NCI-H460 (cell line): ENCODE results near the gene PPP2R3B. TPM values are rescaled to one million over a fixed set of nuclear protein-coding genes. Genes with fewer than 3 reads are reported as not detected.

Experiments
- DNase-seq: peaks from one replicate; pipeline ENCODE4 v3.0.0-alpha.2; 2016; ENCODE audit warnings: low read depth; ENCODE audit errors: extremely low read depth
- total RNA-seq: library from RNA; depleted of rRNA; stranded (reverse); fragments of >200 nt; shearing (Covaris generic); gene quantifications from 2 replicates; pipeline ENCODE4 v1.2.3, GENCODE V29; 2014

The PPP2R3B gene
- total RNA-seq, 1 experiment from 2014 or later, result 38.1 TPM

DNA sequence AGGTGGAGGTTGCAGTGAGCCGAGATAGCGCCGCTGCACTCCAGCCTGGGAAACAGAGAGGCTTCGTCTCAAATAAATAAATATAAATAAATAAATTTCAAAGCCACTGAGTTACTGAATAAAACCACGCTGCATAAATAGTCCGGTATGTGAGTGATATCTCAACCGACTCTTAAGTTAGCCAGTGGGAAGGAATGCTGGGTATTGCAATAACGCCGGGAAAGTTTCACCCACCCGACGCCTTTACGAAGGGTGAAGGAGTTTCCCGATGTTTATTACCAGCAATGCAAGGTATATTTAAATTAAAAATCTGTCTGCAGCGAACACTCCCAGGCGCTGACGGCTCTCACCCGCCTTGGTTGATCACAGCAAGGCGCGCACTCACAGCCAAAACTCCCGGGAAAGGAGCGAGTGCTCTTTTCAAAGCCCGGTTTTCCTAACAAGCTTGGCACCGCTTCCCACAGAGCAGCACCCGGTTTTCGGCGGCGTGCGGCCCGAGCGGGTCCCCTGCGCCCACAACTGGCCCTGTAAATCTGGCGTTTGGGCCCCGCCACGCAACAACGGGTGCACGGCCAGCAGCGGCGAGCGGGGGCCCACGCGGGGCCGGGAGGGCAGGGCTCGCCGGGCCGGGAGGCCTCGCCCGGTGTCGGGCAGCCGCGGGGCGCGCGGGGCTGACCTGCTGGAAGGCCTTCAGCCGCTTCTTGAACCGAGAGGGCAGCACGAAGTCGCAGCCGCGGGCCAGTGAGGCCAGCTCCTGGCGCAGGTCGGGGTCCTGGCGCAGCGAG is 13.7 kb downstream of the PPP2R3B start:
- no peak for DNase-seq

DNA sequence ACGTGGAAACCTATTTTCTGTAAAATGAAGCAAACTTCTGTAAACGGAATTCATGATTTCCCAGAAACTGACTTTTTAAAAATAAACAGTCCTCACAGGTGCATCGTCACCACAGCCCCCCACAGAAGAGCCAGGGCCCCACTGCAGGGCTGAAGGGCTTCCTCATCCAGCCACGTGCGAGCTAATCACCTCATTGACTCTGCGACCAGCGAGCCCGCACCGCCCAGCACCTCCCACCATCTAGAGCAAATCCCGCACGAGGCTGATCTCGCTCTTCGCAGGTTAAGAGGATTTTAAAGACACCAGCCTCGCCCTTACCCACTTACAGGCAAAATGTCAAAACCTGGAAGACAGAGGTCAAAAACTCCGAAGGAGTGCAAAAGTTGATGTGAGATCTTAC is 14.8 kb downstream of the PPP2R3B start:
- no peak for DNase-seq

DNA sequence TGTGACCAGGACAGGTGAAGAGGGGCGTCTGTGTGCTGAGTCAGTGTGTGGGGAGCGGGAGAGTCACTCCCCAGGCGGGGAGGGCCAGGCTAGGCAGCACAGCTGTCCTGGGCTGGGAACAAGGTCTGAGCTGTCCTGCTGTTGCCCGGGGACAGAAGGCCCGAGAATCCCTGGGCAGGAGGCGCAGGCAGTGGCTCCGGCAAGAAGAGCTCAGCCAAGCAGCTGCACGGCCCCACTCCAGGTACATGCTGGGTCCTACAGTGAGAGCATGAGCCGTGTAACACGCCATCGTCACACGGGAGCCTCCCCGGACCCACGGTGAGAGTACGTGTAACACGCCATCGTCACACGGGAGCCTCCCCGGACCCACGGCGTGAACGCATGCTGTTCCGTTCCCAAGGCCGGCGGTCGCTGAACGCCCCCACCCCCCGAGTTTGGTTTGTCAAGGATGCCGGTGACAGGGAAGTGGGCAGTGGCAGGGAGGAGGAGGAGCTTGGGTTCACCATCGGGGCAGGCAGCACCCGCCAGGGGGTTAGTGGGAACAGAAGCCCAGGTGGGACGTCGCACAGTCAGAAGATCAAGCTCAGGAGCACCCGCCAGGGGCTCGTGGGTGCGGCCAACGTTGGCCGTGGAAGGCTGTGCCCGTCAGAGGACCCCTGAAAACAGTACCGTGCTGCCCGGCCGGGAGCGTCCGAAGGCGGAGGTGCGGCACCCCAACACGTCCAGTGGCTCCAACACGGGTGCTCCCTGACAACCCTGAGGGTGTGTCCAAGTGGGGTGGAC is 15.6 kb downstream of the PPP2R3B start:
- DNase-seq, result no peak

DNA sequence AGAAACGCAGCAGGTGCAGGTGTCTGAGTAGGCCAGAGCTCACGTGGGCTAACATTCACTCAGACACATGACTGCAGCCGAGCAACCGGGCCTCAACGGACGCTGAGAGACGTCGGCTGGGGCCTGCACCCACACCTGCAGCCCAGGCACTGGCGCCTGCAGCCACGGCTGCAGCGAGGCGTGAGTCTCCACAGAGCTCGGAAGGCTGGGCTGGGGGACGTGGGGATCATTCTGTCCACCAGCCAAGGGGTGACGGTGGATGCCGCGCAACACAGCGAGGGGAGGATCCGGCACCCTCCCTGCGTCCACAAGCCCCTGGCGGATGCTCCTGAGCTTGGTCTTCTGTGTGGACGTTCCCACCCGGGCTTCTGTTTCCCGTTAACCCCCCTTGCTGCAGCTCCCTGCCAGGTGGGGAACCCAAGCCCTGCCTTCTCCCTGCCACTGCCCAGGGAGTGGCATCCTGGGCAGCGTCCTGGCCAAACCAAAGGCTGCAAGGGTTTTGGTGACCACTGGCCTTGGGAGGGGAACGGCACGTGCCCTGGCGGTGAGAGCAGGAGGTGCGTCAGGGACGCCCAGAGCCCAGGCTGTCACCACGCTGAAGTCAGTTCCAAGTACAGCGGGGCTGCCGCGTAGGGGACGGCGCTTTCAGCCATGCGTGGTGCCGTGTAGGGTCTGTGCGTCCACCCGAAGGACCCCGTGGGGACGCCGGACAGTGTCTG is 16.3 kb downstream of the PPP2R3B start:
- DNase-seq, result no peak

DNA sequence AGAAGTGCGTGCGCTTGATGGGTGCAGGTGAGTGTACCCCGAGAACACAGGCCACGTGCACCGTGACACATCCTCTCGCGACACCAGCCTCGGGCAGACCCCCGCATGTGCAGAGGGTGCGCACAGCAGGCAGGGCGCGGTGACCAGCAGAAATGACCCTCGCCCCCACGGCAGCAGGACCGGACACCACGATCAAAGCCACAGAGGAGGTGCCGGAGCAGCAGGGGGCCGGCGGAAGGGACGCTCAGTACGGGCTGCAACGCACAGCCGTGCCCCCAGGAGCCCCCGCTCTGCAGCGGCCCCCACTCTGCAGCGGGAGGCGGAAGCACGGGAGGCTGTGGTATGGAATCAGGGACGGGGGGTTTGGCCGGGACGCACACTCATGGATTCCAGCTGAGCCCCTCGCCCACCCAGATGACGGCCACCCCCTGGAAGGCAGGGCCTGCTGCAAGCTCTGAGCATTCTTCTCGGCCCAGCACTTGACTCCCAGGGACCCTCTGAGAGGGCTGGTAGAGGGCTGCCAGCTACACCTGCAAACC is 17.1 kb downstream of the PPP2R3B start:
- no peak for DNase-seq

DNA sequence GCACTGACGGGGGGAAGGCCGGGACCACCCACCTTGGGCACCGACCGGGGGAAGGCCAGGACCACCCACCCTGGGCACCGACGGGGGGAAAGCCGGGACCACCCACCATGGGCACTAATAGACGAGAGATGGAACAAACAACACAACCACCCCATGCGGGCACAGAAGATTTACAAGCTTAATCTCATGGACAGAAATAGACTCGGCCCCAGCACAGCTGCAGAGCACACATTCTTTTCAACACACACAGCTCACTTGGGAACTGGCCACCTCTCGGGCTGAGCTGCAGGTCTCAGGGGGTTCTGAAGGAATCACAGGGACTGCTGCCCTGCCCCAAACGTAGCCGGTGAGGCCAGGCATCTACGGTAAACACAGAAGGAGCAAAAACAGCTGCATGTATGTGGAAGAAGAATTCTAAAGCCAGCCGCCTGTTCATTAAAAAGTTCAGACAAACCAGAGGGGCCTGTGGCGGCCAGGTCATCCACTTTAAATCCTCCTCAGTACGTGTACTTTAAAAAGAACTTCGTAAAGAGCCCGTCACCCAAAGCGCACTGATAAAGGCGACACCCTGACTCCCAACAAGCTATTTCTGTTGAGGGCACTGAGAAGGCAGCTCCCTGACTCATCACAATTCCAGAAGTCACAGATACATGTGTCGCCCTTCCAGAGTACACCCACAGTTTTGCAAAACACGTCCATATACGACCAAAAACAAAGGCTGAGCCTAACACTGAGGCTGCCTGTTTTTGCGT is 17.7 kb downstream of the PPP2R3B start:
- no peak for DNase-seq

DNA sequence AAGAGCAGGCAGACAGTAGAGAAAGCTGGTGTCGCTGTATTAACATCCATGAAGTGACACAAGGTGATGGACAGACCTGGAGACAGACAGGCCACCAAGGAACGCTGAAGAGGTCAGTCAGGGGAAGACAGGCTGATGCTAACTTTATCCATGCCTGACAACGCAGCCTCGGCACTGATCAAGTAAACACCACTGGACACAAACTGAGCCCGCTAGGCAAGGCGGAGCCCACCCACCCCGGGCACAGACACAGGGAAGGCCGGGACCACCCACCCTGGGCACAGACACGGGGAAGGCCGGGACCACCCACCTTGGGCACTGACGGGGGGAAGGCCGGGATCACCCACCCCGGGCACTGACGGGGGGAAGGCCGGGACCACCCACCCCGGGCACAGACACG is 18.8 kb downstream of the PPP2R3B start:
- DNase-seq, result no peak

DNA sequence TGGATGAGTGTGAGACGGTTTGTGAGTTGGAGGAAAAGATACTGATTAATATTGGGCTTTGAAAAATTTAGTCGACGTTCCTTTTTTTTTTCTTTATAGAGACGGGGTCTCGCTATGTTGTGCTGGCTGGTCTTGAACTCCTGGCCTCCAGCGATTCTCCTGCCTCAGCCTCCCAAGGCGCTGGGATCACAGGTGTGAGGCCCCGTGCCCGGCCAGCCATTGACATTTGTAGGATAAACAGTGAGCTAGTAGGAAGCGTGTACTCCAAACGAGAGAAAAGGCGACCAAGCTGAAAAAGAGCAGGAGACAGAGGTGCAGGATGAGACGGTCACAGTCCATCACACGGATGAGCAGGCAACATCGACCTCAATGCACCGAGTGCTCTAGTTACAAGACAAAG is 19.4 kb downstream of the PPP2R3B start:
- no peak for DNase-seq

DNA sequence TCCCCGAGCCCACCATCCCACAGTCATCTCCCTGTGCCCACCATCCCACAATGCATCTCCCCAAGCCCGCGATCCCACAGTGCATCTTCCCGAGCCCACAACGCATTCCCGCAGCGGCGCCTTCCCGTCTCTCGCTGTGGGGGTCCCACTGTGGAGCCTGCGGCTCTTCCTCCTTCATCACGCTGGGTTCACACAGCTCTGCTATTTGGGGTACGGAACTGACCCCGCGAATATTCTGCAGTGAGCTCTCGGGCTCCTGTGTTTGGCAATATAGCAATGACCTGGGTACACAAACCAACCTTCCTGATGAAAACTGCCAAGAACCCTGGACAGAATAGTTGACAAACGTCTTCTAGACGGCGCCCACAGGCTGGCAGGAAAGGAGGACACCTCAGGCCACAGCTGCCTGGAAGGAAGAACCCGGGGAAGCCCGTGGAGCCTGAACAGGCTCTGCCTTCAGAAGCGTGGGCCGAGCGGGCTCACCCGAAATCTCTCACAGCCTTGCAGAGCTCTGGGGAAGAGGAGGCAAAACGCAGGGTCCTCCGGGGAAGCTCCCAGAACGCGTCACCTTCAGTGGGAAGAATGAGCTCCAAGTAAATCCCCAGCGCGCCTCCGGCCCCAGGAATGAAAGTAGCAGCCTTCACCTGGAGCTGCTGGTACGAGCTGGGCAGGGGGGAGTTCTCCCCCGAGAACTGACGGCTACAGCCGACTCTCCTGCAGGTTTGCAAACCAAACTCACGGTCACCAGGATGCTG is 22.9 kb downstream of the PPP2R3B start:
- no peak for DNase-seq

DNA sequence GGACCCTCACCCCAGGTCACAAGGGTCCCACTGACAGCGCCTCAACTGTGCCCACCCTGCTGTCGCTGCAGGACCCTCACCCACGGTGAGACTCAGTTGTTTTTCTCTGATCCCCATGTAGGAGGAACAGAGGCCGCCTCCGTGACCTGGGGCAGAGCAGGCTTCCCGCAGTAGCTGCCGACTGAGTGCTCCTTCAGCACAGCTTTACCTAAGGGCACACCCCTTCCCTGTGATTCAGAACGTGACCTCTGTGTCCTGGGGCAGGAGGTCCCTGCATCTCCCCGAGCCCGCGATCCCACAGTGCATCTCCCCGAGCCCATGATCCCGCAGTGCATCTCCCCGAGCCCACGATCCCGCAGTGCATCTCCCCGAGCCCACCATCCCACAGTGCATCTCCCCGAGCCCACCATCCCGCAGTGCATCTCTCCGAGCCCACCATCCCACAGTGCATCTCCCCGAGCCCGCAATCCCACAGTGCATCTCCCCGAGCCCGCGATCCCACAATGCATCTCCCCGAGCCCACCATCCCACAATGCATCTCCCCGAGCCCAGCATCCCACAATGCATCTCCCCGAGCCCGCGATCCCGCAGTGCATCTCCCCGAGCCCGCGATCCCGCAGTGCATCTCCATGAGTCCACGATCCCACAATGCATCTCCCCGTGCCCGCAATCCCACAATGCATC is 23.6 kb downstream of the PPP2R3B start:
- no peak for DNase-seq

DNA sequence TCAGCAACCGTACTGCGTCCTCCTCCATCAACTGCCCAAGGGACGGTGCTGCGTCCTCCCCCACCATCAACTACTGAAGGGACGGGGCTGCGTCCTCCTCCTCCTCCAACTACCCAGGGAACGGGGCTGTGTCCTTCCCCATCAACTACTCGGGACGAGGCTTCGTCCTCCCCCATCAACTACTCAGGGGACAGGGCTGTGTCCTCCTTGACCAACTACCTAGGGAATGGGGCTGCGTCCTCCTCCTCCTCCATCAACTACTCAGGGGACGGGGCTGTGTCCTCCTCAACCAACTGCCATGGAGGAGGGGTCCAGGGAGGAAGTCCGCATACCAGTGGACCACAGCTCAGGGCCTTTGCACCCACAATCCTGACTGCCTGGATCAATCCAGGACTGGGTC is 24.4 kb downstream of the PPP2R3B start:
- no peak for DNase-seq

DNA sequence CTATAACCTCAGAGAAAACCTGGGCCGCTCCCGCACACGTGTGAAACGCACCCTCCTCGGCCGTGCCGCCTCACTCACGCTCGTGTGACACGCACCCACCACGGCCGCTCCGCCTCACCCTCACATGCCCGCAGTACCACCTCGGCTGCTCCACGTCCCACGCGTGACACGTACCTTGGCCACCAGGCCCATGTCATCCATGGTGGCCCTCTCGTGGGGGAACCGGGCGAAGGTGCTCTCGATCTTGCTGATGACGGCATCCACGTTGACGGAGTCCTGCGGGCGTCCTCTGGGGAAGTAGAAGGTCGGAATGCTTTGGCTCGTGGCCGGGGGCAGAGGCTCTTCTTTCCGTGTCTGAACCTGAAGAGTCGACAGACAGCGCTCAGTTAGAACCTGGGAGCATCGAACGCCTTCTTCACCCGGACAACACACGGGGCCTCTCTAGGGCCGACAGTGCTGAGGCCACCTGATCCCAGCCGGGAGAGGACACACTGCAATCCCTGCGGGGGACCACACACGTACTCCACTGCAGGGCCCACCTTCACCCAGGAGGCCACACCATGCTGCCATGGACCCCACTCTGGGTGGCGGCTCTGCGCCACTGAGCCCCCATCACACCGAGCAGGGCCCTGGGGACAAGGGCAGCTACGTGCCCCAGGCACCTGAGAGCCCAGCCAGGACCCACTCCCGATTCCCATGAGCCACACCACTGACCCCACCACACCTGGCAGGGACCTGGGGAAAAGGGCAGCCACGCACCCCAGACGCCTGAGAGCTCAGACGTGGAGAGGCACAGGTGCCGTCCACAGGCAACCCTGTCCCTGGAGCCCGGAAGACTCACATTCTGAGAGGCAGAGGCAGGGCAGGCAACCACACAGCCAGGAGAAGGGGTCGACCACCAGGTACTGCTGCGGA is 25.2 kb downstream of the PPP2R3B start:
- DNase-seq, result no peak

DNA sequence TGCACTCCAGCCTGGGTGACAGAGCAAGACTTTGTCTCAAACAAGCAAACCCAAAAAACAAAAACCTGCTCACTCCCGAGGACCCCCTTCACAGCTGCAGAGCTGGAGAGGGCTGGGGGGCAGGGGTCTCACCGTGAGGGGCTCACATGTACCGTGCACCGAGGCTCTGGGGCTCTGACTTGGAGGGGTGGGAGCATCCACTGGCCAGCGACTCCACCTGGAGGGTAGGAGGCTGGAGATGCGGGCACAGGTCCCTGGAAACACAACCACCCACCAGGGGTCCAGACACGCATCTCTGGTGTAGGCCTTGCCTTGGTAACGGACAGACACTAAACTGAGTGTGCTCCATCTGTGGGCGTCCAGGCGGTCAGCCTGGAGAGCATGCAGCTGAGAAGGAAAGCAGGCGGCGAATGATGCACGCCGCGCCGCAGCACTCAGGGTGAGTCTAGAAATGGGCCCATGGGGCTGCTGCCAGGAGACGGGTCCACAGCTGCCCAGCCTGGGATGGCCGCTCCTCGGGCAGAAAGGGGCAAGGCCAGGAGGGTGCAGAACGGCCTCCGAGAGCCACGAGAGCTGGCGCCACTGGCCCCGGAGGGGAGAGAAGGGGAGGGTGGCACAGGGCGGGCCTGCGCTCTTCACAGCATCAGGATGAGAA is 26.1 kb downstream of the PPP2R3B start:
- no peak for DNase-seq

DNA sequence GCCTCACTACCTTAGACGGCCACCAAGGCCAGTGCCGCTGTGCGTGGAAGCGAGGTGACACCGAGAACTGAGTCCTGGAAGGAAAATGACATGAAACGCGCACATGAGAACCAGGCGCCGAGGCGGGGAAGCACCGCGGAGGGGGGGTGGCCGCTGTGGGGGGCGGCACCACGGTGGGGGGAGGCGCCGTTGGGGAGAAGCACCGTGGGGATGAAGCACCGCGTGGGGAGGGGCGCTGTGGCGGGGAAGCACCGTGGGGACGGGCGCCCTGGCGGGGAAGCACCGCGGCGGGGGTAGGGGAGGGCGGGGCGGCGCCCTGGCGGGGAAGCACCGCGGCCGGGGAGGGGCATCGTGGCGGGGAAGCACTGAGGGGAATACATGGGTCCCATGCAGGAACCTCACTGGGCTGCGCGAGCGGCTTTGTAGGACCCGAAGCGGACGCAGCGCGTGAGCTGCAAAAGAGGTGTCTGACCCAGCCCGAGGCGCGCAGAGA is 28.0 kb downstream of the PPP2R3B start:
- no peak for DNase-seq

DNA sequence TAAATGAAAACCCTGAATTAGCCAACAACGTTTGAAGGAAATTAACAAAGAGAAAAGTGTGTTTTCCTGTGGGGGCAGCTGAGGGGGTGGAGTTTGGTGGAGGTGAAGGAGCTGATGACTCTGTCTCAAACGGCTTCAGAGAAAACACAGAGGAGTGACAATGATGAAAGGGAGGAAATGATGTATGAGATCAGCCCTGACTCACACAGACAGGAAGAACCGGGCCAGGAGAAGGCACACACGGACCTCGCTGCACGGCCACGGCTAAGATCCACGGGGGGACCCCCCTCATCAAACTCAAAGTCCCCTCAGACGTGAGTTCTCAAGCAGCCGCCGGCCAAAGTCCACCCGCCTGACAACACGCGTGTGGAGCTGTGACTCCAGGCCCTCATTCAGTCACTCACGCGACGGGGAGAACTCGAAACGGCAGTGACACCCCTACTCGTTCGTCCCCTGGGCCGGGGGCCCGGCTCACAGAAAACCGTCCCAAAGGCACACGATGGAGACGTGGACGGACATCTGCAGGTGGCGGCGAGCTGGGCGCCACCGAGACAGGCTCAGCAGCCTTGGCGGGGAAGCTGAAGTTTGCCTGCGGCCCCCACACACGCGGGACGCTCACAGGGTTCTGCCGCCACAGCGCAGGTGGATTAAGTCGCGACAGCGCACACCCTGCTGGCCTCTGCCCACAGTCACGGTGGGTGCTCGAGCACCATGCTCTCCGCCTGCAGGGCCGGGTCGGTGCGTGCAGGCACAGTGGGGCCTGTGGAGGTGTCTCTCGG is 28.8 kb downstream of the PPP2R3B start:
- peak; percentile 70 for DNase-seq

DNA sequence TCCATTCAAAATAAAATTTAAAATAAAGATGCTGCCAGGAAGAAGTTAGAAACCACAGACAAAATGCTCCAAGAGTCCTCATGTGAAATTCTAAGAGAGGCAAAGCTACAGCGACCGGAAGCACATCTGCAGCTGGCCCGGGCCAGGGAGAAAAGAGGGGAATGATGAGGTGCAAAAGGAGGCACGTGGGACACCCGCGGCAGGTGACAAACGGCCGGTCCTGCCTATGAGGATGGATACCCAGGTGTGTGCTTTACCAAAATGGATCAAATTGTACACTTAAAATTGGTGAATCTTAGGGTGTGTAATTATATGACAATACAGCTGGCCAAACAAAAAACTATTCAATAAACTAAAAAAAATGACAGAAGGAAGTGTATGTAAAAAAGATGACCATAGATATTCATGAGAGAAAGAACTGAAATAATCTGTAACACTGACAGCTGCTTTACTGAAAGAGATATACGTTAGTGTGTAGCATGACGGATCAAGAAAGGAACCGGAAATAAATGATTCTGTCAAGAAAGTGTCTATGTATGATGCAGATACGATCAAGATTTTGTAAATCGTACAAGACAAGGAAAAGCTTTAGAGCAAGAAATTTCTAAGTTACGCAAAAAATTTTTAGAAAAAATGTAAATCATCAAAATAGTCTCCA is 29.5 kb downstream of the PPP2R3B start:
- DNase-seq, result no peak
